Cardiac fibroblast (primary cell): ENCODE results near the gene MYO7B.

Experiments
- DNase-seq, 2 donors: peaks; one replicate each; pipeline versions ENCODE4 v3.0.0 to v3.0.0-alpha.2; 2010; ENCODE audit warnings: low read depth in 2 of 2
- H3K4me3 ChIP-seq, 2 donors: replicated peaks in 1 of 2; 1 replicate in 1 of 2; 2 replicates in 1 of 2; pipeline ENCODE4 v1.5.1; 2011; ENCODE audit warnings: low read depth in 2 of 2, low read length in 2 of 2, mild to moderate bottlenecking in 2 of 2, moderate library complexity in 1 of 2
- CTCF ChIP-seq: IDR thresholded peaks from one replicate; pipeline ENCODE4 v1.5.1; 2011; ENCODE audit warnings: low read depth, mild to moderate bottlenecking, low read length, inconsistent platforms

Gene MYO7B

GRCh38 chr2:127504552-127505430, 30.7 kb upstream of the MYO7B start:
- peak in 1 of 2 donors; percentile 33 for DNase-seq
- no peak overlapping the region for H3K4me3 ChIP-seq
- TF ChIP-seq CTCF: no peak

DNA sequence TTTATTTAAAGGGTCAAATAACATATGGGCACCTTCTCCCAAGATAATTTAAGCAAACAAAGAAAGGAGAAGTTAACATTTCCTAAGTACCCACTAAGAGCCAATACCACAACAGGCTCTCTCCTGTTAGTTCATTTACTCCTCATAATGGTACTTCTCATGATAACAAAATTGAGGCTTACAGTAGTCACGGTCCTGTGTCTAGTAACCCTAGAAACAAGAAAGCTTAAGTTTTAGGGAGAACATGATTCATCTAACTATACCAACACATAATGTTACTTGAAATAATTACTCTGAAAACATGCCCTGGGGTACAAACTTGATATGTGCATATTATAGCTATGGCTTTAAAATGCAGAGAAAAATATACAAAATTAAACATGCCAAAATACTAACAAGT, 29.0 kb upstream of the MYO7B start:
- peak in 1 of 2 donors; percentile 37 for DNase-seq
- H3K4me3 ChIP-seq: no peak overlapping the region
- no peak for TF ChIP-seq CTCF

- TF ChIP-seq CTCF: no peak
- peak in 1 of 2 donors; percentile 74 for DNase-seq
- H3K4me3 ChIP-seq: no peak overlapping the region
Observed at GRCh38 chr2:127508023-127508630, 27.4 kb upstream of the MYO7B start.

- no peak overlapping the region for H3K4me3 ChIP-seq
- DNase-seq: peak; percentile 96 to 99
- no peak for TF ChIP-seq CTCF
Observed at GRCh38 chr2:127508631-127509034, 26.9 kb upstream of the MYO7B start.

- DNase-seq: no peak
- no peak overlapping the region for H3K4me3 ChIP-seq
- TF ChIP-seq CTCF: no peak
Observed at GRCh38 chr2:127510073-127510472, 25.4 kb upstream of the MYO7B start.

GRCh38 chr2:127511090-127511695, 24.3 kb upstream of the MYO7B start:
- TF ChIP-seq CTCF: no peak
- H3K4me3 ChIP-seq: no peak overlapping the region

More at GRCh38 chr2:127511090-127511695, 24.3 kb upstream of the MYO7B start:
- no peak for DNase-seq
